ENCODE results near the gene NMB. TPM values are rescaled to one million over a fixed set of nuclear protein-coding genes. Genes with fewer than 3 reads are reported as not detected.
A peak's percentile ranks its signal among the peaks of the same experiment; 100 is the strongest.
"Not testable (repeated sequence)": the region's sequence is repeated elsewhere in the genome, so short reads cannot be mapped to it uniquely, and the experiment has no call there.

The NMB gene
- total RNA-seq, 2 donors from 2014 or later, result 2.9 to 8.0 TPM

DNA sequence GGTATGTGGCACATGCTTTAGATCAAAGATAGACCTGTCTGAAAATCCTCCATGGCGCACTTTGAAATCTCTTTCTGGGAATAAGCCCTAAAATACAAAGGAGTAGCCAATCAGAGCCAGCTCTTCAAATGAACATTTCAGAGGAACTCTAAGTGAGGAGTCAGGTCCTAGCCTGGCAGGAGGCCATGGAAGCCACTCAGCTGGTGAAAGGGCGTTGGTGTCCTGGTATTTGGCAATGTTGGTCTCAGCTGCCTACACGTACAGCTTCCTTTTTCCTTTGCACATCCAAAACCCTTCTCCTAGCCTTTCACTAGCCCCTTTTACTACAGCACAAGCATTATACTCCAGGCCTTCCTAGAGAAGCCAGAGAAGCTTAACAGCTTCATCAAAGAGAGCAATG, 9.5 kb downstream of the NMB start:
- Histone ChIP-seq H3K36me3 (peaks cover 36% of the 10 kb centered on the region), H3K9me3 (no peaks in the 10 kb centered on the region), H3K4me1 (ENCODE audit: control insufficient read depth in 1 of 2, low read depth in 2 of 2) (peaks cover 13 to 46% of the 10 kb centered on the region in 2 donors), H3K27ac (peak overlapping the region in 1 of 2 donors; percentile 17), H3K27me3 (replicated peaks; ENCODE audit: insufficient read depth) (no peaks in the 10 kb centered on the region), H3K4me3 (no peak overlapping the region)
- TF ChIP-seq, protein P1, sequence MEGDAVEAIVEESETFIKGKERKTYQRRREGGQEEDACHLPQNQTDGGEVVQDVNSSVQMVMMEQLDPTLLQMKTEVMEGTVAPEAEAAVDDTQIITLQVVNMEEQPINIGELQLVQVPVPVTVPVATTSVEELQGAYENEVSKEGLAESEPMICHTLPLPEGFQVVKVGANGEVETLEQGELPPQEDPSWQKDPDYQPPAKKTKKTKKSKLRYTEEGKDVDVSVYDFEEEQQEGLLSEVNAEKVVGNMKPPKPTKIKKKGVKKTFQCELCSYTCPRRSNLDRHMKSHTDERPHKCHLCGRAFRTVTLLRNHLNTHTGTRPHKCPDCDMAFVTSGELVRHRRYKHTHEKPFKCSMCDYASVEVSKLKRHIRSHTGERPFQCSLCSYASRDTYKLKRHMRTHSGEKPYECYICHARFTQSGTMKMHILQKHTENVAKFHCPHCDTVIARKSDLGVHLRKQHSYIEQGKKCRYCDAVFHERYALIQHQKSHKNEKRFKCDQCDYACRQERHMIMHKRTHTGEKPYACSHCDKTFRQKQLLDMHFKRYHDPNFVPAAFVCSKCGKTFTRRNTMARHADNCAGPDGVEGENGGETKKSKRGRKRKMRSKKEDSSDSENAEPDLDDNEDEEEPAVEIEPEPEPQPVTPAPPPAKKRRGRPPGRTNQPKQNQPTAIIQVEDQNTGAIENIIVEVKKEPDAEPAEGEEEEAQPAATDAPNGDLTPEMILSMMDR (IDR thresholded peaks at IDR 0.05), result no peak
- no peak for DNase-seq (ENCODE audit: low spot score)
- no peak for ATAC-seq (ENCODE audit: insufficient number of reproducible peaks, low FRiP score, low read depth)

DNA sequence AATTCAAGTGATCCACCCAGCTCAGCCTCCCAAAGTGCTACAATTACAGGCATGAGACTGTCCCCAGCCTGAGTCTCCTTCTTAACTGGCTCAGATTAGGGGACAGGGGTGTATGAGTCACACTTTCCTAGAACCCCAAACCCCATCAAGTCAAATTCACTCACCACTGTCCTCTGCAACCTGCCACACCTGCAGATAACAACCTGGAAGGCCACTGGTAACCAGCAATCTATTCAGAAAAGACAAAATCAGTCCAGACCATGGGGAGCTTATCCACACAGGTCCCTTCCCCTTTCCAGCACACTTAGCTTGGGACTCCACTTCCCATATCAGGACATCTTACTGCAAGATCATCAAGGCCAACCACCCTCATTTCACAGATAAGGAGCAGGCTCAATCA, 10.3 kb downstream of the NMB start:
- Histone ChIP-seq H3K36me3 (peaks cover 43% of the 10 kb centered on the region), H3K9me3 (no peaks in the 10 kb centered on the region), H3K27me3 (replicated peaks; ENCODE audit: insufficient read depth) (no peaks in the 10 kb centered on the region), H3K27ac (no peak overlapping the region), H3K4me3 (no peak overlapping the region), H3K4me1 (ENCODE audit: control insufficient read depth in 1 of 2, low read depth in 2 of 2) (peaks cover 4 to 38% of the 10 kb centered on the region in 2 donors)
- ATAC-seq (ENCODE audit: insufficient number of reproducible peaks, low FRiP score, low read depth) (no peak), DNase-seq (ENCODE audit: low spot score) (no peak)
- TF ChIP-seq, protein P1 (IDR thresholded peaks at IDR 0.05), result no peak

DNA sequence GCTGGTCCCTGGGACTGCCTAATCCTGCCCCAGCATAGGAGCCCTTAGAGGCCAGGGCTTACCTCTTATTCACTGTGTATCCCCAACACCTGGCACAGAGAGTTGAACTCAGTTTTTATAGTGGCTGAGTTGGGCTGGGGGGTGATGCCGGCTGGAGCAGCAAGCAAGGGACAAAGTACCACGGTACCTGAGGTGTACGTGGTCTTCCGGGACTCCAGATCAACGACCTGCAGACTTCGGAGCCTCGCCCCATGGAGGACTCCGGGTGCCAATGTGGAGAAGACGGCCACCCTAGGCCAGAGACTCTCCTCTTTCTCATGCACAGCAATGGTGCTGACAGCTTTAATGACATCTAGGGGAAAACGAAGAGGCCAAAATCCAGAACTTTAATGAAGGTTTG, 12.0 kb downstream of the NMB start:
- no peak for DNase-seq (ENCODE audit: low spot score)
- no peak overlapping the region for H3K27ac ChIP-seq
- no peak overlapping the region for H3K4me3 ChIP-seq
- H3K4me1 ChIP-seq (ENCODE audit: control insufficient read depth in 1 of 2, low read depth in 2 of 2), result peaks cover 0 to 22% of the 10 kb centered on the region in 2 donors
- H3K36me3 ChIP-seq, result peaks cover 56% of the 10 kb centered on the region
- no peak for ATAC-seq (ENCODE audit: insufficient number of reproducible peaks, low FRiP score, low read depth)
- no peaks in the 10 kb centered on the region for H3K27me3 ChIP-seq (replicated peaks; ENCODE audit: insufficient read depth)
- no peaks in the 10 kb centered on the region for H3K9me3 ChIP-seq
- TF ChIP-seq, protein P1 (IDR thresholded peaks at IDR 0.05), result no peak

DNA sequence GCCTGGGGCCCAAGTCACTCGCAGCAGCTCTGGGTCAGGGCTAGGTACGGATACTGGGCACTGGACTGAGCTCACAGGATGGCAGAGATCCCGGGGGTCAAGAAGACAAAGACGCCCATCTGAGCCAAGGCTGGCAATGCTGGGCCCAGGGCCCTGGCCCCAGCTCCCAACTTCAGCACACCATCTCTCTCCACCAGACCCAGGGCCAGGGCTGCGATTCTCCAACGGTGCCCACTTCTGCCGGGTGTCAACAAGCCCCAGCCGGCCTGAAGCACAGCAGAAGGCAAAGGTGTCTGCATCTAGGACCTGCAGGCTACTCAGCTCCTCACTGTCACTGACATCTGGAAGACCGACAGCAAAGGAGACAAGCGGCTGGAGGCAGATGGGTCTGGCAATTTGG, 12.5 kb downstream of the NMB start:
- TF ChIP-seq, protein P1 (IDR thresholded peaks at IDR 0.05), result no peak
- H3K36me3 ChIP-seq, result peaks cover 57% of the 10 kb centered on the region
- no peak overlapping the region for H3K27ac ChIP-seq
- DNase-seq (ENCODE audit: low spot score), result no peak
- ATAC-seq (ENCODE audit: insufficient number of reproducible peaks, low FRiP score, low read depth), result no peak
- no peaks in the 10 kb centered on the region for H3K27me3 ChIP-seq (replicated peaks; ENCODE audit: insufficient read depth)
- peaks cover 0 to 20% of the 10 kb centered on the region in 2 donors for H3K4me1 ChIP-seq (ENCODE audit: control insufficient read depth in 1 of 2, low read depth in 2 of 2)
- no peak overlapping the region for H3K4me3 ChIP-seq
- H3K9me3 ChIP-seq, result no peaks in the 10 kb centered on the region

DNA sequence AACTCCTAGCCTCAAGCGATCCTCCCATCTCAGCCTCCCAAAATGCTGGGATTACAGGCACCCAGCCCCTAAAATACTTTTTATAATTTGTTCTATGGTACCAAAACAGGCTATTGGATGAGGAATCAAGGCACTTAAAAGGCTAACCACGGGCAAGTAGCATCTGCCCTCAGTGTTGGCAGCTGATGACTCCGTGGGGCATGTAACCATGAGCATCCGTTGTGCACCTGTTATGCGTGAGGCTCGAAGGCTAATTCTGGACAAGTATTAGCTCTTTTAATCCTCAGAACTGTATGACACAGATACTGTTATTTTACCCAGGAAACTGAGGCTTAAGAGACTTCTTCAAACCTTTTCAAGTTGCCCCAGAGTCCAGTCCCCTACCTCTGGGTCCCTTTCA, 14.2 kb downstream of the NMB start:
- Histone ChIP-seq H3K9me3 (no peaks in the 10 kb centered on the region), H3K27me3 (replicated peaks; ENCODE audit: insufficient read depth) (no peaks in the 10 kb centered on the region), H3K36me3 (peaks cover 58% of the 10 kb centered on the region), H3K27ac (no peak overlapping the region), H3K4me1 (ENCODE audit: control insufficient read depth in 1 of 2, low read depth in 2 of 2) (peaks cover 0 to 8% of the 10 kb centered on the region in 2 donors), H3K4me3 (no peak overlapping the region)
- no peak for DNase-seq (ENCODE audit: low spot score)
- TF ChIP-seq, protein P1 (IDR thresholded peaks at IDR 0.05), result no peak
- ATAC-seq (ENCODE audit: insufficient number of reproducible peaks, low FRiP score, low read depth), result no peak

DNA sequence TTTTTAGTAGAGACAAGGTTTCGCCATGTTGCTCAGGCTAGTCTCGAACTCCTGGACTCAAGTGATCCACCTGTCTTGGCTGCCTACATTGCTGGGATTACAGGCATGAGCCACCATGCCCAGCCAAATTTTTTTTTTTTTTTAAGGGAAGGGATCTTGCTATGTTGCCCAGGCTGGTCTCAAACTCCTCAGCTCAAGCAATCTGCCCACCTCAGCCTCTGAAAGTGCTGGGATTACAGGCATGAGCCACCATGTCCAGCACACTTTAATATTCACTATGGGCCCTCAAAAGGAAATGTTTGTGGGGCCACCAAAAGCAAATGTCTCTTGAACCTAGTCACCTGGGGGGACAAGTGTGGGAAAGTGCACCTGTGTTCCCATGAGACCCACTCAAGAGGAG, 15.4 kb downstream of the NMB start:
- DNase-seq (ENCODE audit: low spot score); H3K4me3 ChIP-seq; H3K27me3 ChIP-seq (replicated peaks; ENCODE audit: insufficient read depth); ATAC-seq (ENCODE audit: insufficient number of reproducible peaks, low FRiP score, low read depth); H3K27ac ChIP-seq; H3K9me3 ChIP-seq: not testable (repeated sequence)
- Histone ChIP-seq H3K36me3 (peaks cover 53% of the 10 kb centered on the region), H3K4me1 (ENCODE audit: control insufficient read depth in 1 of 2, low read depth in 2 of 2) (peaks cover 0 to 13% of the 10 kb centered on the region in 2 donors)

DNA sequence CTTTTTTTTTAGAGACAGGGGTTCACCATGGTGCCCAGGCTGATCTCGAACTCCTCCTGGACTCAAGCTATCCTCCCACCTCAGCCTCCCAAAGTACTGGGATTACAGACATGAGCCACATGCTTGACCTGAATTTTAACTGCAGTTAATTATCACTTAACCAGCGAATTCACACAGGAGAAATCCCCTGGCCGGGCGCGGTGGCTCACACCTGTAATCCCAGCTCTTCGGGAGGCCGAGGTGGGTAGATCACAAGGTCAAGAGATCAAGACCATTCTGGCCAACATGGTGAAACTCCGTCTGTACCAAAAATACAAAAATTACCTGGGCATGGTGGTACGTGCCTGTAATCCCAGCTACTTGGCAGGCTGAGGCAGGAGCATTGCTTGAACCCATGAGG, 16.1 kb downstream of the NMB start:
- DNase-seq (ENCODE audit: low spot score); H3K27me3 ChIP-seq (replicated peaks; ENCODE audit: insufficient read depth): not testable (repeated sequence)

More for the DNA sequence above, 16.1 kb downstream of the NMB start:
- H3K4me1 ChIP-seq (ENCODE audit: control insufficient read depth in 1 of 2, low read depth in 2 of 2), result peaks cover 0 to 15% of the 10 kb centered on the region in 2 donors
- H3K9me3 ChIP-seq; ATAC-seq (ENCODE audit: insufficient number of reproducible peaks, low FRiP score, low read depth); H3K4me3 ChIP-seq; H3K27ac ChIP-seq: not testable (repeated sequence)
- peaks cover 48% of the 10 kb centered on the region for H3K36me3 ChIP-seq

Measured in thoracic aorta (tissue), 2 donors.